ENCODE measurements around the gene PBLD. TPM values are rescaled to one million over a fixed set of nuclear protein-coding genes. Genes with fewer than 3 reads are reported as not detected.

PBLD gene
- total and polyA plus RNA-seq, 2 experiments from 2014 or later, result 8.3 to 10.3 TPM

DNA sequence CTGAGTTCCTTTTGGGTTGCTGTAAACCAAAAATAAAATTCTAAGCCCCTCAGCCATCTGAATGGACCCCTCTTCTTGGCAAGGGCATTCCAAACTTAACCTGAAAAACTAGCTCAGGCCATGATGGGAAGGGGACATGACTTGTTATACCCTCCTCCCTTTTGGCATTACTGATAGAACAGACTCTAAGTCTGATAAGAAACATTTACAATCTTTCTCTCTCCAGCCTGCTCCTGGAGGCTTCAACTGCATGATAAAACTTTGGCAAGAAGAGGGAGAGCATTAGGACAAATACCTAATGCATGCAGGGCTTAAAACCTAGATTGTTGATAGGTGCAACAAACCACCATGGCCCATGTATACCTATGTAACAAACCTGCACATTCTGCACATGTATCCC is 59.9 kb downstream of the PBLD start:
- Histone ChIP-seq H3K36me3 (ENCODE audit: low read depth) (no peaks in the 10 kb centered on the region), H3K27me3 (replicated peaks; ENCODE audit: insufficient read depth) (no peaks in the 10 kb centered on the region), H2AFZ (no peak overlapping the region), H3K9me3 (ENCODE audit: low read depth) (no peaks in the 10 kb centered on the region), H3K4me2 (ENCODE audit: unreplicated experiment) (no peak overlapping the region), H3K9me2 (ENCODE audit: insufficient read depth) (no peaks in the 10 kb centered on the region), H4K20me1 (ENCODE audit: insufficient read depth) (no peaks in the 10 kb centered on the region), H3K79me2 (ENCODE audit: insufficient read depth) (no peaks in the 10 kb centered on the region), H3K27ac (no peak overlapping the region), H3F3A (ENCODE audit: insufficient read depth) (no peaks in the 10 kb centered on the region), H3K4me3 (no peak overlapping the region), H3K9ac (no peak overlapping the region), H3K4me1 (ENCODE audit: insufficient read depth) (no peaks in the 10 kb centered on the region)
- TF ChIP-seq EZH2phosphoT487 (IDR thresholded peaks at IDR 0.05; ENCODE audit: insufficient read depth, low read depth), result no peak
- no peak for TF ChIP-seq EZH2 (IDR thresholded peaks at IDR 0.05; ENCODE audit: insufficient read depth, poor library complexity, severe bottlenecking)
- DNase-seq, result no peak
- in situ Hi-C loops (cut with MboI), result no loop called here

DNA sequence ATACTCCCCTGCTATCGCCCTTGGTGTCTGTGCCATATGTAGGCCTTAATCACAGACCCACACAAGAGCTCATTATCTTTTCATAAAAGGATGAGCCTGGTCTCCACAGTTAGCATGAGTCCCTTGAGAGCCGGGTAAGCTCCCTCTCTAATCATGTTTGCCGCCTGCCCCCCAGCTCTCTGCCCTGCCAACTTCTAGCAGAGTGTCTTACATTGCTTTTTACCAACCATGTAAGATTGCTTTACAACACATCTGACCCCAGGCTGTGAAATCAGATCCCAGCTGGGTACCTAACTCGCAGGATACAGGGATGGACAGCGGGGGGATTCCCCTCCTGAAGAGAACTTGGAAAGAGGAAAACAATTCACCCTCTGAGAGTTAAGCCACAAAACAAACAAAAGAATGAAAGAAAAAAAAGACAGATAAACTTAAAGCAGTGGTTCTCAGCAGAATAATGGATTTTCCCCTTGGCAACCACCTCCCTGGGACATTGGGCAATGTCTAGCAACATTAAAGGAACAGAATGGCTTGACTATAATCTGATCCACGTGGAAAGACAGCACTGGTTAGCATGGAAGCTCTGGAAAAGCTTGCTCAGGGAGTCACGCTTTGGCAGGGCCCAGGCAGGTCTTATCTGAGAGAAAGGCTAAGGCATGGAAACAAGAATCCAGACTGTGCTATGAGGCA is 61.4 kb downstream of the PBLD start:
- Histone ChIP-seq H3K9ac (no peak overlapping the region), H3K27me3 (replicated peaks; ENCODE audit: insufficient read depth) (no peaks in the 10 kb centered on the region), H3K9me2 (ENCODE audit: insufficient read depth) (no peaks in the 10 kb centered on the region), H3K9me3 (ENCODE audit: low read depth) (no peaks in the 10 kb centered on the region), H3K79me2 (ENCODE audit: insufficient read depth) (no peaks in the 10 kb centered on the region), H3K36me3 (ENCODE audit: low read depth) (no peaks in the 10 kb centered on the region), H2AFZ (no peak overlapping the region), H3K4me2 (ENCODE audit: unreplicated experiment) (no peak overlapping the region), H3F3A (ENCODE audit: insufficient read depth) (no peaks in the 10 kb centered on the region), H3K4me1 (ENCODE audit: insufficient read depth) (no peaks in the 10 kb centered on the region), H3K4me3 (no peak overlapping the region), H3K27ac (no peak overlapping the region), H4K20me1 (ENCODE audit: insufficient read depth) (no peaks in the 10 kb centered on the region)
- TF ChIP-seq EZH2 (IDR thresholded peaks at IDR 0.05; ENCODE audit: insufficient read depth, poor library complexity, severe bottlenecking) (no peak), EZH2phosphoT487 (IDR thresholded peaks at IDR 0.05; ENCODE audit: insufficient read depth, low read depth) (no peak)
- DNase-seq, result no peak
- in situ Hi-C loops (cut with MboI), result no loop called here
- WGBS, 2 experiments (ENCODE audit: low coverage in 1 of 2, low lambda C conversion rate in 2 of 2, missing lambda C conversion rate in 2 of 2), result 65 to 67% methylated on average over 7 of the region's 7 CpGs

- Histone ChIP-seq H2AFZ (no peak overlapping the region), H3K36me3 (ENCODE audit: low read depth) (no peaks in the 10 kb centered on the region), H3K9ac (no peak overlapping the region), H3K9me2 (ENCODE audit: insufficient read depth) (no peaks in the 10 kb centered on the region), H3F3A (ENCODE audit: insufficient read depth) (no peaks in the 10 kb centered on the region), H3K4me1 (ENCODE audit: insufficient read depth) (no peaks in the 10 kb centered on the region), H3K4me3 (no peak overlapping the region), H3K27ac (no peak overlapping the region), H3K79me2 (ENCODE audit: insufficient read depth) (no peaks in the 10 kb centered on the region), H4K20me1 (ENCODE audit: insufficient read depth) (no peaks in the 10 kb centered on the region), H3K27me3 (replicated peaks; ENCODE audit: insufficient read depth) (no peaks in the 10 kb centered on the region), H3K9me3 (ENCODE audit: low read depth) (no peaks in the 10 kb centered on the region), H3K4me2 (ENCODE audit: unreplicated experiment) (no peak overlapping the region)
- TF ChIP-seq EZH2 (IDR thresholded peaks at IDR 0.05; ENCODE audit: insufficient read depth, poor library complexity, severe bottlenecking) (no peak), EZH2phosphoT487 (IDR thresholded peaks at IDR 0.05; ENCODE audit: insufficient read depth, low read depth) (no peak)
- in situ Hi-C loops (cut with MboI), result no loop called here
- 67 to 69% methylated on average over 2 of the region's 2 CpGs for WGBS, 2 experiments (ENCODE audit: low coverage in 1 of 2, low lambda C conversion rate in 2 of 2, missing lambda C conversion rate in 2 of 2)
- no peak for DNase-seq
These were observed 63.0 kb downstream of the PBLD start for GRCh38 chr10:68269562-68270290.

- TF ChIP-seq EZH2phosphoT487 (IDR thresholded peaks at IDR 0.05; ENCODE audit: insufficient read depth, low read depth), result no peak
- TF ChIP-seq EZH2 (IDR thresholded peaks at IDR 0.05; ENCODE audit: insufficient read depth, poor library complexity, severe bottlenecking), result no peak
- Histone ChIP-seq H3K27me3 (replicated peaks; ENCODE audit: insufficient read depth) (no peaks in the 10 kb centered on the region), H3K4me1 (ENCODE audit: insufficient read depth) (no peaks in the 10 kb centered on the region), H3K79me2 (ENCODE audit: insufficient read depth) (no peaks in the 10 kb centered on the region), H3F3A (ENCODE audit: insufficient read depth) (no peaks in the 10 kb centered on the region), H3K36me3 (ENCODE audit: low read depth) (no peaks in the 10 kb centered on the region), H3K4me2 (ENCODE audit: unreplicated experiment) (no peak overlapping the region), H3K27ac (no peak overlapping the region), H3K9me2 (ENCODE audit: insufficient read depth) (no peaks in the 10 kb centered on the region), H4K20me1 (ENCODE audit: insufficient read depth) (no peaks in the 10 kb centered on the region), H3K9ac (no peak overlapping the region), H3K9me3 (ENCODE audit: low read depth) (no peaks in the 10 kb centered on the region), H3K4me3 (no peak overlapping the region), H2AFZ (no peak overlapping the region)
- in situ Hi-C loops (cut with MboI), result no loop called here
- 84 to 86% methylated on average over 8 of the region's 8 CpGs for WGBS, 2 experiments (ENCODE audit: low coverage in 1 of 2, low lambda C conversion rate in 2 of 2, missing lambda C conversion rate in 2 of 2)
- no peak for DNase-seq
These were observed 71.4 kb downstream of the PBLD start for GRCh38 chr10:68261132-68261856.
